Endothelial cell of umbilical vein (primary cell): Measurements from ENCODE around the gene MAML2. TPM values are rescaled to one million over a fixed set of nuclear protein-coding genes. Genes with fewer than 3 reads are reported as not detected.

Experiments used
- BruUV-seq: library from RNA; stranded (reverse); fragments of 400-500 nt; replicated peaks from 2 replicates; lab custom pipeline; 2021; lab: Mats Ljungman, UMichigan
- CTCF ChIA-PET: fragments of 300-600, 350-600 bp; sonication (Branson Sonifier 250); formaldehyde crosslinking; loops from one replicate; lab custom pipeline; 2021; ENCODE audit warnings: antibody characterized with exemption, inconsistent platforms; lab: Charles Lee
- POLR2A ChIA-PET: fragments of 300-600, 350-600 bp; sonication (Branson Sonifier 250); formaldehyde crosslinking; loops from one replicate; lab custom pipeline; 2021; ENCODE audit warnings: antibody characterized with exemption, inconsistent platforms; lab: Charles Lee
- DNase-seq: peaks from one replicate; pipeline ENCODE4 v3.0.0-alpha.2; 2011; ENCODE audit warnings: low read depth, low spot score
- FAIRE-seq: peaks from 2 replicates; lab custom pipeline; 2011; peaks lifted over from hg19 to GRCh38; lab: Jason Lieb, UNC
- H2AFZ ChIP-seq: 2 replicates; pipeline ENCODE4 v1.6.0; 2012; ENCODE audit warnings: low read depth, low read length, control low read depth, inconsistent platforms
- H3K27ac ChIP-seq: 2 replicates; pipeline ENCODE4 v1.5.1; 2011; ENCODE audit warnings: low read depth, mild to moderate bottlenecking, control low read depth, low read length, moderate library complexity; ENCODE audit not compliant: insufficient read depth
- H3K27me3 ChIP-seq, 2 experiments: 2 replicates each; pipeline versions ENCODE4 v1.6.0 to v1.6.1; 2011; ENCODE audit warnings: low read length in 2 of 2, mixed read lengths in 1 of 2; ENCODE audit not compliant: control insufficient read depth in 2 of 2, insufficient read depth in 2 of 2
- H3K36me3 ChIP-seq, 2 experiments: 2 replicates in 1 of 2; 3 replicates in 1 of 2; pipeline ENCODE4 v1.5.1; 2011; ENCODE audit warnings: low read length in 2 of 2, mild to moderate bottlenecking in 1 of 2, moderate library complexity in 1 of 2; ENCODE audit not compliant: control insufficient read depth in 2 of 2, insufficient read depth in 2 of 2; ENCODE audit errors: extremely low read depth in 1 of 2
- H3K4me1 ChIP-seq: 3 replicates; pipeline ENCODE4 v1.5.1; 2011; ENCODE audit warnings: mild to moderate bottlenecking, low read length; ENCODE audit not compliant: control insufficient read depth, insufficient read depth; ENCODE audit errors: extremely low read depth
- H3K4me2 ChIP-seq: 2 replicates; pipeline ENCODE4 v1.6.1; 2011; ENCODE audit warnings: low read length, control low read depth, mixed read lengths; ENCODE audit not compliant: insufficient read depth
- H3K4me3 ChIP-seq, 3 experiments: fragments of 200-600 bp in 1 of 3; sonication (generic), shearing (Covaris generic) in 1 of 3; replicated peaks in 1 of 3; 2 replicates each; pipeline ENCODE4 v1.5.1; 2011 to 2016; ENCODE audit warnings: control low read depth in 3 of 3, low read length in 3 of 3, mild to moderate bottlenecking in 2 of 3, inconsistent platforms in 1 of 3, low read depth in 1 of 3, moderate library complexity in 1 of 3; ENCODE audit not compliant: insufficient read depth in 1 of 3
- H3K79me2 ChIP-seq: 2 replicates; pipeline ENCODE4 v1.6.0; 2012; ENCODE audit warnings: low read length, inconsistent platforms; ENCODE audit not compliant: control insufficient read depth, insufficient read depth
- H3K9ac ChIP-seq: replicated peaks from 2 replicates; pipeline ENCODE3; 2011; ENCODE audit warnings: low read length, control low read depth; ENCODE audit not compliant: insufficient read depth; ENCODE audit errors: extremely low read depth
- H3K9me1 ChIP-seq: replicated peaks from 3 replicates; pipeline ENCODE4 v1.6.0; 2011; ENCODE audit warnings: mild to moderate bottlenecking, low read length; ENCODE audit not compliant: control insufficient read depth, insufficient read depth; ENCODE audit errors: extremely low read depth
- H3K9me3 ChIP-seq: replicated peaks from 2 replicates; pipeline ENCODE4 v1.5.1; 2012; ENCODE audit warnings: low read length, inconsistent platforms; ENCODE audit not compliant: control insufficient read depth, insufficient read depth
- H4K20me1 ChIP-seq: replicated peaks from 2 replicates; pipeline ENCODE3; 2011; ENCODE audit warnings: mild to moderate bottlenecking, low read length; ENCODE audit not compliant: control insufficient read depth, insufficient read depth; ENCODE audit errors: extremely low read depth
- CTCF ChIP-seq, 2 donors: IDR thresholded peaks; 1 replicate in 1 of 2; 2 replicates in 1 of 2; pipeline ENCODE4 v1.5.1; 2011; ENCODE audit warnings: low read length in 2 of 2, mild to moderate bottlenecking in 2 of 2, moderate library complexity in 2 of 2, control low read depth in 1 of 2, inconsistent platforms in 1 of 2, low read depth in 1 of 2; ENCODE audit not compliant: insufficient read depth in 1 of 2; ENCODE audit errors: extremely low read depth in 1 of 2
- EZH2 ChIP-seq: IDR thresholded peaks from 2 replicates; pipeline ENCODE4 v1.6.1; 2012; ENCODE audit warnings: borderline replicate concordance, low read depth, mild to moderate bottlenecking, moderate library complexity, low read length, inconsistent platforms; ENCODE audit not compliant: severe bottlenecking
- MAX ChIP-seq: IDR thresholded peaks from 2 replicates; pipeline ENCODE4 v1.6.1; 2011; ENCODE audit not compliant: insufficient read depth, insufficient read length
- POLR2AphosphoS5 ChIP-seq: IDR thresholded peaks from 2 replicates; pipeline ENCODE4 v1.6.1; 2012; ENCODE audit warnings: low read depth, mild to moderate bottlenecking, control low read depth, low read length, moderate library complexity; ENCODE audit not compliant: insufficient read depth
- dilution Hi-C: fragments of 300-500 bp; cut with MboI; formaldehyde crosslinking; loops from one replicate; pipeline ENCODE4 v1.15.0; 2019; ENCODE audit warnings: low sequenced_read_pairs; ENCODE audit not compliant: extremely low pct_ligation_motif_present
- intact Hi-C: fragments of 100-400 bp; cut with micrococcal nuclease; formaldehyde crosslinking; loops from one replicate; pipeline ENCODE4 v1.10.0; 2022
- polyA plus RNA-seq, 4 experiments: library from polyadenylated mRNA; depleted of rRNA in 3 of 4; stranded (reverse) in 3 of 4; unstranded in 1 of 4; fragments of >200 nt; gene quantifications; 2 replicates each; pipeline versions ENCODE4 v1.2.1 to v1.2.3, GENCODE V29; 2011 to 2012; ENCODE audit warnings: missing spikeins in 1 of 4
- total RNA-seq: library from RNA; stranded (reverse); gene quantifications from 2 replicates; pipeline ENCODE4 v1.2.3, GENCODE V29; 2021

Gene MAML2
- total and polyA plus RNA-seq, 2 donors (not counting 3 experiments of a cell fraction or from before 2014, with no cell fraction given) = 12.4 to 16.8 TPM

GRCh38 chr11:96033599-96033998, 309.4 kb downstream of the MAML2 start:
- DNase-seq (no peak), FAIRE-seq (no peak)
- H3K9me3 ChIP-seq = no peaks in the 10 kb centered on the region
- H3K4me3 ChIP-seq = no peak overlapping the region
- no peaks in the 10 kb centered on the region for H3K9me1 ChIP-seq
- H2AFZ ChIP-seq = no peak overlapping the region
- H3K4me2 ChIP-seq = no peak overlapping the region
- H3K36me3 ChIP-seq = no peaks in the 10 kb centered on the region
- no peak overlapping the region for H3K9ac ChIP-seq
- H3K27ac ChIP-seq = no peak overlapping the region
- H3K27me3 ChIP-seq = no peaks in the 10 kb centered on the region
- dilution Hi-C loops (no loop called here), intact Hi-C loops (no loop called here)
- POLR2A ChIA-PET = no interaction called here
- no peaks in the 10 kb centered on the region for H4K20me1 ChIP-seq
- peaks cover 7% of the 10 kb centered on the region for H3K4me1 ChIP-seq
- no peak for TF ChIP-seq MAX
- no peak for TF ChIP-seq EZH2
- TF ChIP-seq CTCF (IDR thresholded peaks at IDR 0.05; ENCODE audit: extremely low read depth in 1 of 2, insufficient read depth in 1 of 2, low read depth in 1 of 2, low read length in 2 of 2) = no peak
- BruUV-seq = no TSS peak
- CTCF ChIA-PET = interaction anchor here (0.7 to 2.3 kb wide), 3 partner anchors 10 to 360 kb away, joined by 3 to 8 read pairs (median 4); no protein-coding TSS in a partner anchor
- H3K79me2 ChIP-seq = no peaks in the 10 kb centered on the region

DNA sequence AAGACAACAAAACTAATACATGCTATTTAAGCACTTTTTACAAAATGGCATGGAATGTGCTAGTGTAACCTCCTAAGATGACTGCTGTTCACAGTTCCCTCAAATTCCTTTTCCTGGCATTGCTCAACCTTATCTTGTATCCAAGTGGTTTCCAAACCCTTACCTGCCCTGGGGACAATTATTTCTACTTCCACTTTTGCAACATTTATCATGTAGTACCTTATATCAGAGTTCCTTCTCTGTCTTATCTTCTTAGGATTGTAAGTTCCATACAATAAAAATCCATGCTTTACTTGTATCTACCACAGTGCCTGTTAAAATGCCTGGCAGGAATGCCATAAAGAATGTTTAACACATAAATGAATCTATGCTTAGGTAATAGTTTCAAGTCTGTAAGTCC, 309.9 kb downstream of the MAML2 start:
- CTCF ChIA-PET = interaction anchor here (1.0 to 2.3 kb wide), 3 partner anchors 49 to 361 kb away, joined by 3 to 8 read pairs (median 4); no protein-coding TSS in a partner anchor
- intact Hi-C loops (no loop called here), dilution Hi-C loops (no loop called here)
- no peaks in the 10 kb centered on the region for H3K27me3 ChIP-seq
- FAIRE-seq (no peak), DNase-seq (no peak)
- H3K79me2 ChIP-seq = no peaks in the 10 kb centered on the region
- H3K9ac ChIP-seq = no peak overlapping the region
- H2AFZ ChIP-seq = no peak overlapping the region
- H3K4me3 ChIP-seq = no peak overlapping the region
- no peak for TF ChIP-seq POLR2AphosphoS5
- no peaks in the 10 kb centered on the region for H3K9me1 ChIP-seq
- BruUV-seq = no TSS peak
- H3K4me1 ChIP-seq = peaks cover 12% of the 10 kb centered on the region
- no peak overlapping the region for H3K27ac ChIP-seq
- no peaks in the 10 kb centered on the region for H3K36me3 ChIP-seq
- H4K20me1 ChIP-seq = no peaks in the 10 kb centered on the region
- H3K9me3 ChIP-seq = no peaks in the 10 kb centered on the region
- POLR2A ChIA-PET = no interaction called here
- no peak overlapping the region for H3K4me2 ChIP-seq
